A673 (cell line): ENCODE measurements around the gene SVBP. TPM values are rescaled to one million over a fixed set of nuclear protein-coding genes. Genes with fewer than 3 reads are reported as not detected.

Source experiments
- BruUV-seq: library from RNA; stranded (reverse); fragments of 400-500 nt; replicated peaks from 2 replicates; lab custom pipeline; 2021; lab: Mats Ljungman, UMichigan
- CTCF ChIA-PET: fragments of 300-600 bp; sonication (Branson Sonifier 250); formaldehyde crosslinking; loops from one replicate; lab custom pipeline; 2022; ENCODE audit warnings: antibody characterized with exemption; lab: Charles Lee
- POLR2A ChIA-PET: fragments of 300-600 bp; sonication (Branson Sonifier 250); formaldehyde crosslinking; loops from one replicate; lab custom pipeline; 2022; ENCODE audit warnings: antibody characterized with exemption; ENCODE audit not compliant: low non-redundant PET; lab: Charles Lee
- DNase-seq: peaks from one replicate; pipeline ENCODE4 v3.0.0-alpha.2; 2015; ENCODE audit warnings: low spot score
- H3K27ac ChIP-seq: fragments of 200-600 bp; sonication (generic); 2 replicates; pipeline ENCODE4 v1.5.1; 2016; ENCODE audit warnings: mixed run types, low read depth, mild to moderate bottlenecking, mixed read lengths, antibody characterized with exemption, low read length; ENCODE audit not compliant: poor library complexity, severe bottlenecking
- H3K27me3 ChIP-seq: fragments of 200-600 bp; sonication (generic); replicated peaks from 2 replicates; pipeline ENCODE4 v1.6.1; 2017; ENCODE audit warnings: mixed run types, low read depth, mild to moderate bottlenecking, mixed read lengths, antibody characterized with exemption, low read length; ENCODE audit not compliant: insufficient read depth, poor library complexity
- H3K36me3 ChIP-seq: fragments of 200-600 bp; sonication (generic); 2 replicates; pipeline ENCODE4 v1.6.1; 2016; ENCODE audit warnings: mixed run types, mild to moderate bottlenecking, mixed read lengths, antibody characterized with exemption, low read length; ENCODE audit not compliant: insufficient read depth, poor library complexity, severe bottlenecking
- H3K4me1 ChIP-seq: fragments of 200-600 bp; sonication (generic); 2 replicates; pipeline ENCODE4 v1.6.1; 2017; ENCODE audit warnings: mixed run types, mild to moderate bottlenecking, mixed read lengths, antibody characterized with exemption, low read length; ENCODE audit not compliant: insufficient read depth, poor library complexity, severe bottlenecking
- H3K4me3 ChIP-seq: fragments of 200-600 bp; sonication (generic); 2 replicates; pipeline ENCODE4 v1.5.1; 2016; ENCODE audit warnings: low read depth, mixed run types, mild to moderate bottlenecking, mixed read lengths, low read length; ENCODE audit not compliant: poor library complexity, severe bottlenecking
- H3K9me3 ChIP-seq: fragments of 200-600 bp; sonication (generic); 2 replicates; pipeline ENCODE4 v1.6.1; 2016; ENCODE audit warnings: mixed run types, low read depth, mild to moderate bottlenecking, mixed read lengths, antibody characterized with exemption, low read length; ENCODE audit not compliant: poor library complexity, severe bottlenecking
- EZH2 ChIP-seq: fragments of 200-600 bp; sonication (generic); IDR thresholded peaks from 2 replicates; pipeline ENCODE4 v1.6.1; 2017; ENCODE audit warnings: borderline replicate concordance, low read depth, mild to moderate bottlenecking, mixed read lengths, antibody characterized with exemption, low read length; ENCODE audit not compliant: poor library complexity, severe bottlenecking
- intact Hi-C: fragments of 100-400 bp; cut with micrococcal nuclease; formaldehyde crosslinking; loops from one replicate; pipeline ENCODE4 v1.10.0; 2022; ENCODE audit not compliant: unreplicated experiment
- total RNA-seq: library from RNA; stranded (reverse); gene quantifications from 2 replicates; pipeline ENCODE4 v1.2.3, GENCODE V29; 2021
- TF ChIP-seq, protein P1 (sequence below): fragments of 300-800, 200-600 bp; sonication (generic); conservative IDR thresholded peaks from 2 replicates; pipeline ENCODE4 v1.5.1; 2017; ENCODE audit warnings: low read depth, mild to moderate bottlenecking, antibody characterized with exemption, low read length, moderate library complexity, mixed read lengths

The SVBP gene
- total RNA-seq, 1 experiment from 2014 or later: 50.8 TPM

GRCh38 chr1:42788021-42788420 is 29.2 kb downstream of the SVBP start:
- BruUV-seq: no TSS peak
- no peaks in the 10 kb centered on the region for H3K9me3 ChIP-seq
- POLR2A ChIA-PET: no interaction called here
- intact Hi-C loops: no loop called here
- no peak overlapping the region for H3K4me3 ChIP-seq
- DNase-seq: no peak
- H3K36me3 ChIP-seq: peaks cover under 1% of the 10 kb centered on the region
- H3K27me3 ChIP-seq: no peaks in the 10 kb centered on the region
- no peaks in the 10 kb centered on the region for H3K4me1 ChIP-seq
- TF ChIP-seq, protein P1, sequence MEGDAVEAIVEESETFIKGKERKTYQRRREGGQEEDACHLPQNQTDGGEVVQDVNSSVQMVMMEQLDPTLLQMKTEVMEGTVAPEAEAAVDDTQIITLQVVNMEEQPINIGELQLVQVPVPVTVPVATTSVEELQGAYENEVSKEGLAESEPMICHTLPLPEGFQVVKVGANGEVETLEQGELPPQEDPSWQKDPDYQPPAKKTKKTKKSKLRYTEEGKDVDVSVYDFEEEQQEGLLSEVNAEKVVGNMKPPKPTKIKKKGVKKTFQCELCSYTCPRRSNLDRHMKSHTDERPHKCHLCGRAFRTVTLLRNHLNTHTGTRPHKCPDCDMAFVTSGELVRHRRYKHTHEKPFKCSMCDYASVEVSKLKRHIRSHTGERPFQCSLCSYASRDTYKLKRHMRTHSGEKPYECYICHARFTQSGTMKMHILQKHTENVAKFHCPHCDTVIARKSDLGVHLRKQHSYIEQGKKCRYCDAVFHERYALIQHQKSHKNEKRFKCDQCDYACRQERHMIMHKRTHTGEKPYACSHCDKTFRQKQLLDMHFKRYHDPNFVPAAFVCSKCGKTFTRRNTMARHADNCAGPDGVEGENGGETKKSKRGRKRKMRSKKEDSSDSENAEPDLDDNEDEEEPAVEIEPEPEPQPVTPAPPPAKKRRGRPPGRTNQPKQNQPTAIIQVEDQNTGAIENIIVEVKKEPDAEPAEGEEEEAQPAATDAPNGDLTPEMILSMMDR: no peak
- TF ChIP-seq EZH2: no peak
- CTCF ChIA-PET: no interaction called here
- no peak overlapping the region for H3K27ac ChIP-seq

DNA sequence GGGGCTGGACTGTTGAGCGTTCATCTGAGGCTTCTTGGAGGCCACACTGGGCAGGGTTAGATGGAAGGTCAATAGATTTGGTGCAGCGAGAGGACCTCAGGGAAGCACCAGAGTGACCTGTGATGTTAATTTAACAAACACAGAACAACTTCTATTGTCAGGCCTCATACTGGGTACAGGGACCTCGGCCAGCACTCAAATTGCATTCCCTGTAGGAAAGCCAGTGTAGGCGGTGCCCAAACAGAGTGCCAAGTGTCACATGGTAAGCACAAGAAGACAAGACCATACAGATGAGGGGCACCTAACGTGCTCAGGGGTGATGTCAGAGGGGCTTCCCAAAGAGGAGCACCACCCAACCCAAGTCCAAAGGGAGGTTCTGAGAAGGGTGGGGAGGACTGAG is 31.1 kb downstream of the SVBP start:
- TF ChIP-seq, protein P1: no peak
- no peak for TF ChIP-seq EZH2
- no peak for DNase-seq
- no peaks in the 10 kb centered on the region for H3K4me1 ChIP-seq
- POLR2A ChIA-PET: no interaction called here
- CTCF ChIA-PET: no interaction called here
- intact Hi-C loops: no loop called here
- no peaks in the 10 kb centered on the region for H3K9me3 ChIP-seq
- H3K27ac ChIP-seq: no peak overlapping the region
- H3K4me3 ChIP-seq: no peak overlapping the region
- BruUV-seq: no TSS peak
- peaks cover 8% of the 10 kb centered on the region for H3K36me3 ChIP-seq
- H3K27me3 ChIP-seq: no peaks in the 10 kb centered on the region

- Histone ChIP-seq H3K27me3 (no peaks in the 10 kb centered on the region), H3K9me3 (no peaks in the 10 kb centered on the region), H3K4me3 (no peak within 1 kb of the TSS), H3K4me1 (no peaks in the 10 kb centered on the region), H3K27ac (no peak within 1 kb of the TSS), H3K36me3 (peaks cover 16% of the 10 kb centered on the region)
- TF ChIP-seq, protein P1: no peak
- TF ChIP-seq EZH2: no peak
- ChIA-PET CTCF (no interaction called here), POLR2A (interaction anchor here (0.6 kb wide), 1 partner anchor 66 kb away, joined by 3 read pairs; no protein-coding TSS in a partner anchor)
- BruUV-seq: no TSS peak
- DNase-seq: no peak
- intact Hi-C loops: no loop called here
These were observed 32.1 kb downstream of the SVBP start, which contains the start of gene TMEM269 for GRCh38 chr1:42784946-42785693. TMEM269 (plus strand) TSS chr1:42784991; CDS start chr1:42789894, 4,903 bp downstream.
